ENCODE results near the gene MOCOS. TPM values are rescaled to one million over a fixed set of nuclear protein-coding genes. Genes with fewer than 3 reads are reported as not detected.

Gene MOCOS
- total and polyA plus RNA-seq, 2 of the 13 experiments (the other 11 are each of a cell fraction or from before 2014, with no cell fraction given): 7.7 to 15.4 TPM

- Histone ChIP-seq H3K9me3 (ENCODE audit: low read length) (no peaks in the 10 kb centered on the region), H3K27me3 (ENCODE audit: control insufficient read depth in 1 of 2, insufficient read depth in 2 of 2, low read length in 2 of 2) (no peaks in the 10 kb centered on the region; a peak in 1 of 5 replicates), H3K9ac (ENCODE audit: insufficient read depth, low read depth, low read length) (no peak overlapping the region), H3K4me1 (ENCODE audit: insufficient read depth, low read length) (no peaks in the 10 kb centered on the region), H3K4me3 (replicated peaks in 1 of 3; ENCODE audit: insufficient read depth in 1 of 3, low read depth in 2 of 3, low read length in 3 of 3) (no peak overlapping the region), H3K36me3 (replicated peaks in 1 of 2; ENCODE audit: control insufficient read depth in 1 of 2, insufficient read depth in 2 of 2, low read length in 2 of 2) (peaks cover 20 to 86% of the 10 kb centered on the region in 2 experiments), H3K4me2 (ENCODE audit: low read depth, low read length) (no peak overlapping the region), H3K27ac (ENCODE audit: extremely low read length, insufficient read depth, low read length) (no peak overlapping the region), H3K79me2 (ENCODE audit: insufficient read depth, low read length) (peaks cover 4% of the 10 kb centered on the region), H2AFZ (ENCODE audit: low read length) (no peak overlapping the region), H4K20me1 (ENCODE audit: insufficient read depth, low read length) (no peaks in the 10 kb centered on the region)
- BruUV-seq (replicated peaks): no TSS peak
- FAIRE-seq (no peak), ATAC-seq (no peak), DNase-seq (ENCODE audit: low spot score) (no peak)
- 99% methylated on average over 3 of the region's 3 CpGs for WGBS (ENCODE audit: low lambda C conversion rate)
- in situ Hi-C loops (cut with HindIII; ENCODE audit: extremely low pct_ligation_motif_present, low pct_unique_long_range_greater_than_20kb): no loop called here
- intact Hi-C loops (cut with micrococcal nuclease; ENCODE audit: unreplicated experiment): no loop called here
- CTCF ChIA-PET (ENCODE audit: low intra/inter-chr PET ratio, low total read pairs): no interaction called here
- TF ChIP-seq DZIP1 (CRISPR knock-in tag; IDR thresholded peaks at IDR 0.05) (no peak), MIER2 (CRISPR knock-in tag; IDR thresholded peaks at IDR 0.05) (no peak), ZNF275 (CRISPR knock-in tag; IDR thresholded peaks at IDR 0.05; ENCODE audit: borderline replicate concordance) (no peak), ZNF24 (IDR thresholded peaks at IDR 0.05) (no peak), HNRNPK (IDR thresholded peaks at IDR 0.05; ENCODE audit: low read depth, low read length, poor library complexity, severe bottlenecking) (no peak), SCMH1 (CRISPR knock-in tag; IDR thresholded peaks at IDR 0.05; ENCODE audit: borderline replicate concordance) (no peak), TEAD2 (CRISPR knock-in tag; IDR thresholded peaks at IDR 0.05) (no peak), MNT (IDR thresholded peaks at IDR 0.05) (no peak), GABPB1 (CRISPR knock-in tag; IDR thresholded peaks at IDR 0.05) (no peak), TP53 (CRISPR knock-in tag; conservative IDR thresholded peaks at IDR 0.05) (no peak), STAT6 (CRISPR knock-in tag; IDR thresholded peaks at IDR 0.05; ENCODE audit: borderline replicate concordance) (no peak)
- POLR2A ChIA-PET: no interaction called here
Observed at GRCh38 chr18:36142751-36143150, 44.5 kb upstream of the MOCOS start.
